Ishikawa (cell line): ENCODE data around the gene PARD3.

Experiments
- CEBPB ChIP-seq: IDR thresholded peaks from 2 replicates; pipeline ENCODE4 v1.6.1; 2012
- CREB1 ChIP-seq: IDR thresholded peaks from 2 replicates; pipeline ENCODE4 v1.6.1; 2012; ENCODE audit warnings: low read depth
- EP300 ChIP-seq: IDR thresholded peaks from 2 replicates; pipeline ENCODE4 v1.6.1; 2012; ENCODE audit warnings: borderline replicate concordance
- FOXM1 ChIP-seq: IDR thresholded peaks from 2 replicates; pipeline ENCODE4 v1.6.1; 2012; ENCODE audit warnings: low read depth, borderline replicate concordance
- MAX ChIP-seq: IDR thresholded peaks from 2 replicates; pipeline ENCODE4 v1.6.1; 2012
- ZBTB7A ChIP-seq: IDR thresholded peaks from 2 replicates; pipeline ENCODE4 v1.6.1; 2012; ENCODE audit warnings: low read depth

GRCh38 chr10:34682580-34682979 lies 132.5 kb downstream of the PARD3 start:
- no peak for TF ChIP-seq EP300
- no peak for TF ChIP-seq CEBPB
- TF ChIP-seq FOXM1 = no peak
- no peak for TF ChIP-seq MAX
- TF ChIP-seq ZBTB7A = no peak
- TF ChIP-seq CREB1 = no peak
